GM12878 (cell line): ENCODE measurements around the gene ABCA7. TPM values are rescaled to one million over a fixed set of nuclear protein-coding genes. Genes with fewer than 3 reads are reported as not detected.

Source experiments
- ATAC-seq: fragments of 200-7000 bp; cut with Tn5 transposase; 3 replicates; pipeline ENCODE4 v1.9.1; 2020; ENCODE audit warnings: mild to moderate bottlenecking, moderate library complexity
- BruUV-seq: library from RNA; stranded (reverse); fragments of 400-500 nt; replicated peaks from 2 replicates; lab custom pipeline; 2021; lab: Mats Ljungman, UMichigan
- CTCF ChIA-PET: fragments of 300-600 bp; sonication (Branson Sonifier 250); formaldehyde crosslinking; extraction: SDS; loops from one replicate; lab custom pipeline; 2021; ENCODE audit warnings: inconsistent platforms; lab: Yijun Ruan, JAX
- POLR2A ChIA-PET: fragments of 350-600 bp; formaldehyde crosslinking; extraction: SDS; loops from one replicate; lab custom pipeline; 2021; ENCODE audit warnings: inconsistent platforms; lab: Charles Lee
- RAD21 ChIA-PET: fragments of 300-600 bp; sonication (Branson Sonifier 250); formaldehyde crosslinking; loops from one replicate; lab custom pipeline; 2023; ENCODE audit warnings: antibody characterized with exemption; ENCODE audit not compliant: unreplicated experiment; lab: Charles Lee
- SMC1A ChIA-PET: fragments of 300-600 bp; sonication (Branson Sonifier 250); formaldehyde crosslinking; loops from one replicate; lab custom pipeline; 2023; ENCODE audit not compliant: unreplicated experiment, uncharacterized antibody; lab: Charles Lee
- DNase-seq: peaks from one replicate; pipeline ENCODE4 v3.0.0-alpha.2; 2011; ENCODE audit warnings: low read depth, low spot score
- FAIRE-seq: peaks from 3 replicates; lab custom pipeline; 2011; peaks lifted over from hg19 to GRCh38; lab: Jason Lieb, UNC
- H2AFZ ChIP-seq: 2 replicates; pipeline ENCODE4 v1.6.0; 2011; ENCODE audit warnings: low read depth, low read length, control low read depth; ENCODE audit not compliant: control insufficient read depth
- H3K27ac ChIP-seq: 2 replicates; pipeline ENCODE4 v1.5.1; 2011; ENCODE audit warnings: control low read depth; ENCODE audit not compliant: control insufficient read depth, insufficient read depth
- H3K27me3 ChIP-seq, 2 experiments: replicated peaks in 1 of 2; 2 replicates each; pipeline versions ENCODE4 v1.6.0 to v1.6.1; 2011; ENCODE audit warnings: low read length in 1 of 2; ENCODE audit not compliant: control insufficient read depth in 2 of 2, insufficient read depth in 2 of 2
- H3K36me3 ChIP-seq, 2 experiments: 2 replicates each; pipeline ENCODE4 v1.5.1; 2011; ENCODE audit warnings: low read length in 1 of 2; ENCODE audit not compliant: control insufficient read depth in 2 of 2, insufficient read depth in 2 of 2
- H3K4me1 ChIP-seq: 2 replicates; pipeline ENCODE4 v1.6.1; 2011; ENCODE audit warnings: mild to moderate bottlenecking, low read length, moderate library complexity, mixed read lengths; ENCODE audit not compliant: control insufficient read depth, insufficient read depth
- H3K4me2 ChIP-seq: 2 replicates; pipeline ENCODE4 v1.6.0; 2011; ENCODE audit warnings: control low read depth; ENCODE audit not compliant: control insufficient read depth, insufficient read depth
- H3K4me3 ChIP-seq: fragments of 200-600 bp; sonication (generic); 2 replicates; pipeline ENCODE4 v1.5.1; 2016
- H3K79me2 ChIP-seq: 2 replicates; pipeline ENCODE4 v1.6.0; 2011; ENCODE audit warnings: low read length; ENCODE audit not compliant: control insufficient read depth, insufficient read depth
- H3K9ac ChIP-seq: 2 replicates; pipeline ENCODE4 v1.8.0; 2011; ENCODE audit warnings: low read length, control low read depth, mixed read lengths; ENCODE audit not compliant: control insufficient read depth, insufficient read depth
- H3K9me3 ChIP-seq: replicated peaks from 3 replicates; pipeline ENCODE4 v1.5.1; 2011; ENCODE audit warnings: mild to moderate bottlenecking, low read length; ENCODE audit not compliant: control insufficient read depth, insufficient read depth
- H4K20me1 ChIP-seq: 2 replicates; pipeline ENCODE4 v1.6.0; 2011; ENCODE audit not compliant: control insufficient read depth, insufficient read depth
- ATF3 ChIP-seq: IDR thresholded peaks from 2 replicates; pipeline ENCODE4 v1.6.1; 2011; ENCODE audit warnings: low read depth, mild to moderate bottlenecking, low read length, moderate library complexity, borderline replicate concordance; ENCODE audit errors: extremely low read depth
- FOXM1 ChIP-seq: IDR thresholded peaks from 2 replicates; pipeline ENCODE4 v1.6.1; 2012; ENCODE audit warnings: low read depth, mild to moderate bottlenecking, inconsistent platforms, low read length, moderate library complexity
- IKZF1 ChIP-seq: fragments of 450-650 bp; conservative IDR thresholded peaks from 2 replicates; pipeline ENCODE4 v1.6.1; 2017; ENCODE audit warnings: antibody characterized with exemption, mild to moderate bottlenecking
- IKZF2 ChIP-seq, 2 experiments: fragments of 450-650 bp; IDR thresholded peaks; 2 replicates each; pipeline ENCODE4 v1.6.1; 2017; ENCODE audit warnings: mild to moderate bottlenecking in 2 of 2, moderate library complexity in 2 of 2
- KLF5 ChIP-seq: fragments of 450-650 bp; IDR thresholded peaks from 2 replicates; pipeline ENCODE4 v1.6.1; 2014; ENCODE audit warnings: mild to moderate bottlenecking; ENCODE audit not compliant: partially characterized antibody
- MTA2 ChIP-seq: fragments of 450-650 bp; IDR thresholded peaks from 2 replicates; pipeline ENCODE4 v1.6.1; 2016; ENCODE audit warnings: low read depth, mild to moderate bottlenecking, moderate library complexity
- NR2F1 ChIP-seq: fragments of 450-650 bp; conservative IDR thresholded peaks from 2 replicates; pipeline ENCODE4 v1.6.1; 2017; ENCODE audit warnings: mild to moderate bottlenecking
- POLR2A ChIP-seq: IDR thresholded peaks from 2 replicates; pipeline ENCODE4 v1.6.1; 2011; ENCODE audit warnings: low read depth, mild to moderate bottlenecking, low read length
- PRDM15 ChIP-seq: fragments of 450-650 bp; formaldehyde crosslinking; IDR thresholded peaks from 2 replicates; pipeline ENCODE4 v1.4.0; 2020; ENCODE audit warnings: mild to moderate bottlenecking, moderate library complexity
- RB1 ChIP-seq: fragments of 450-650 bp; formaldehyde crosslinking; IDR thresholded peaks from 2 replicates; pipeline ENCODE4 v1.6.1; 2017; ENCODE audit warnings: mild to moderate bottlenecking, borderline replicate concordance
- YY1 ChIP-seq: IDR thresholded peaks from 2 replicates; pipeline ENCODE4 v1.6.1; 2011; ENCODE audit warnings: low read depth, mild to moderate bottlenecking, low read length
- WGBS: methylation state at CpG from one replicate; pipeline ENCODE4 v1.1.6; 2016; ENCODE audit warnings: low lambda C conversion rate; ENCODE audit not compliant: insufficient replicate concordance, insufficient coverage; ENCODE audit errors: missing lambda C conversion rate; 5-methylcytosine and 5-hydroxymethylcytosine counted together
- in situ Hi-C: fragments of 300-500 bp; cut with MboI; formaldehyde crosslinking; loops from 9 replicates; pipeline ENCODE4 v1.14.3; 2018; ENCODE audit warnings: mixed read lengths
- intact Hi-C: fragments of 100-400 bp; cut with micrococcal nuclease; formaldehyde crosslinking; loops from one replicate; pipeline ENCODE4 v1.14.2; 2022; ENCODE audit not compliant: unreplicated experiment
- polyA plus RNA-seq, 11 experiments: library from polyadenylated mRNA; depleted of rRNA in 4 of 11; unstranded in 6 of 11; stranded (reverse) in 5 of 11; fragments of >200 nt; fragmentation: Nextera tagmentation in 4 of 11; fragmentation: Illumina TruSeq in 1 of 11; extraction: Ambion mirVana in 4 of 11; extraction: Trizol in 1 of 11; gene quantifications; 1 replicate in 1 of 11; 2 replicates in 10 of 11; pipeline versions ENCODE4 v1.2.1 to v1.2.3, GENCODE V29; 2011 to 2016; ENCODE audit warnings: inconsistent platforms in 2 of 11, missing spikeins in 2 of 11, low read depth in 1 of 11
- total RNA-seq, 4 experiments: library from RNA; depleted of rRNA in 3 of 4; stranded (reverse); fragments of >200 nt in 3 of 4; fragmentation: Illumina TruSeq in 1 of 4; extraction: Trizol in 1 of 4; gene quantifications; 2 replicates each; pipeline versions ENCODE4 v1.2.1 to v1.2.3, GENCODE V29; 2013 to 2021
- TF ChIP-seq, protein P1 (sequence below): IDR thresholded peaks from 2 replicates; pipeline ENCODE4 v1.6.1; 2012; ENCODE audit warnings: low read depth, low read length, improper control_type of control experiment

Gene ABCA7
- total and polyA plus RNA-seq, 10 of the 15 experiments (the other 5 are each of a cell fraction or from before 2014, with no cell fraction given): 1.0 to 49.5 (median 14.8) TPM

DNA sequence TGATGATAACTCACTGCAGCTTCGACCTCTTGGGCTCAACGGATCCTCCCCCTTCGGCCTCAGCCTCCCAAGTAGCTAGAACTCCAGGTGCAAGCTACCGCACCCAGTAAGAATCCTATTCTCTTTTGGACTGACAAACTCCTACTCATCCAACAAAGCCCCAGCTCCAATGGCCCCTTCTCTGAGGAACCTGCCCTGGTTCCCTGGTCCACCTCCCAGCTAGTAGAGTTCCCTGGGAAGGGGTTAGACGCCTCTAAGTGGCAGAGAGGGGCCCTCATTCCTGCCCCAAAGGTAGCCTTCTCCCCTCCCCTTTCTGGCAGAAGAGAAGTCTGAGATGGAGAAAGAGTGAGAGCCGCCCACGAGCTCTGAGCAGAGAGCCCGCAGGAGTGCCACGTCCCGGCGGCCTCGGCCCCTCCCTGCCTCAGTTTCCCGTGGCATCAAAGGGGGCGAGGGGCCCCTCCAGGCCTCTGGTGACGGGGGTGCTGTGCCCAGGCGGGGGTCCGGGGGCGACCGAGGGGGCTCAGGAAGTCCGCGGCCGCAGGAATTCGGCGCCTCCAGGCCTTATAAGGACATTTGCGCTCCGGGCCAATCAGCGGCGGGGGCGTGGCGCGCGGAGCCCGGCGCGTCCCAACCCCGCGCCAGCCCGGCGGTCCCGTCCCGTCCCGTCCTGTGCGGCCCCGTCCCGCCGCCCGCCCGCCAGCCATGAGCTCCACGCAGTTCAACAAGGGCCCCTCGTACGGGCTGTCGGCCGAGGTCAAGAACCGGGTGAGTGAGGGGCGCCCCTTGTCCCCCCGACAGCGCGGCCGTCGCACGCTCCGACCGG, 13.7 kb upstream of the ABCA7 start, which contains the start of gene CNN2 (continued):
- TF ChIP-seq, protein P1, sequence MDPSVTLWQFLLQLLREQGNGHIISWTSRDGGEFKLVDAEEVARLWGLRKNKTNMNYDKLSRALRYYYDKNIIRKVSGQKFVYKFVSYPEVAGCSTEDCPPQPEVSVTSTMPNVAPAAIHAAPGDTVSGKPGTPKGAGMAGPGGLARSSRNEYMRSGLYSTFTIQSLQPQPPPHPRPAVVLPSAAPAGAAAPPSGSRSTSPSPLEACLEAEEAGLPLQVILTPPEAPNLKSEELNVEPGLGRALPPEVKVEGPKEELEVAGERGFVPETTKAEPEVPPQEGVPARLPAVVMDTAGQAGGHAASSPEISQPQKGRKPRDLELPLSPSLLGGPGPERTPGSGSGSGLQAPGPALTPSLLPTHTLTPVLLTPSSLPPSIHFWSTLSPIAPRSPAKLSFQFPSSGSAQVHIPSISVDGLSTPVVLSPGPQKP: no peak; the same call in 1 of the 2 replicates
- peak; percentile 89 for TF ChIP-seq POLR2A

DNA sequence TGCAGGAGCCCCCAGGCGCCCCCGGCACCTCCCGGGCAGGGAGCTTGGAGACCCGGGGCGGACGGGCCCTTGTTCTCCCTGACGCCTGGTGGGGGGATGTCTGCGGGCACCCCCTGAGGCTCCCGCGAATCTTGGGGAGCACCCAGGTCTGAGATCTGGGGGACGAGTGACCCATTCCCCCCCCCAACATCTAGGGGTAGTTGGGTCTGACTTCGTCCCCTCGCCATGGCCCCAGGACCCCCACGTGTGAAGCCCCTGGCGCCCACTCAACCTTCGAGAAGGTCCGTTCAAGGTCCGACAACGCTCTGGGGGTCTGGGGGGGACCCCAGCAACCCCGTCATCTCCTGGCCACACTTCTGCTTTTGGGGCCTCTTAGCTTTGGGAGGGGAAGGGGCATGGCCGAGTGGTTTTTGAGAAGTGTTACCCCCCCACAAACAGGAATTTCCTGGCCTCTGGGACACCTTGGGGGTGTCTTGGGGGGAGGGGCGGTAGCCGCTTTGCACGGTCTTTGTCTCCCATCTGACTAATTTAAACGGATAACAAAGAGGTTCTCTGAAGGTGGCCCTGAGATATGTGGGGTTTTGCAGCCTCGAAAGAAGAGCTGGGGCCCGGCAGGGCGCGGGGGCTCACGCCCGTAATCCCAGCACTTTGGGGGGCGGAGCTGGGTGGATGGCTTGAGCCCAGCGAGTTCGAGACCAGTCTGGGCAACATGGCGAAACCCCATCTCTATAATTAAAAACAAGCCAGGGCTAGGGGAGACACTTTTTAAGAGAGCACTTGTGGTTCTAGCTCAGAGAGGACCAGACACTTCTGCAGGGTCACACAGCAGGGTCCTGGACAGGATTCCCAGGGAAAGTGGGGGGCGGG, 12.9 kb upstream of the ABCA7 start:
- 0 out of 2 replicates have a peak, but pooled peaks cover 4% of the 10 kb centered on the region for H4K20me1 ChIP-seq
- FAIRE-seq (peak; percentile 23), ATAC-seq (peak; percentile 31), DNase-seq (no peak)
- in situ Hi-C loops (no loop called here), intact Hi-C loops (no loop called here)
- RAD21 ChIA-PET: interaction anchor here (0.5 to 4.9 kb wide), 6 partner anchors 11 to 174 kb away, joined by 3 to 39 read pairs (median 4); partner anchors contain the start of genes ABCA7 and ARHGAP45
- H2AFZ ChIP-seq: peak overlapping the region; percentile 86
- H3K27ac ChIP-seq: peak overlapping the region; percentile 92
- SMC1A ChIA-PET: interaction anchor here (0.6 to 2.9 kb wide), 7 partner anchors 8 to 76 kb away, joined by 3 to 22 read pairs (median 4); partner anchors contain the start of genes ABCA7 and ARHGAP45
- peak overlapping the region; percentile 95; the same call in 1 of the 2 replicates for H3K4me2 ChIP-seq
- peak overlapping the region; percentile 90 for H3K9ac ChIP-seq
- CTCF ChIA-PET: interaction anchor here (0.6 to 2.3 kb wide), 6 partner anchors 10 to 212 kb away, joined by 3 to 11 read pairs (median 4); no protein-coding TSS in a partner anchor
- peaks cover 3 to 6% of the 10 kb centered on the region in 2 experiments for H3K36me3 ChIP-seq
- peak overlapping the region; percentile 90 for H3K4me3 ChIP-seq
- H3K27me3 ChIP-seq: no peaks in the 10 kb centered on the region
- TSS peak; percentile 90 for BruUV-seq
- POLR2A ChIA-PET: interaction anchor here (0.5 to 4.7 kb wide), 18 partner anchors 10 to 240 kb away, joined by 3 to 83 read pairs (median 5); partner anchors contain the start of genes ABCA7, ARHGAP45 and GPX4
- H3K79me2 ChIP-seq: peaks cover 48% of the 10 kb centered on the region
- H3K9me3 ChIP-seq: no peaks in the 10 kb centered on the region
- H3K4me1 ChIP-seq: peaks cover 6% of the 10 kb centered on the region
- 2% methylated on average over 33 of the region's 36 CpGs for WGBS
- TF ChIP-seq RB1 (no peak), IKZF2 (IDR thresholded peaks at IDR 0.05) (no peak), FOXM1 (peak; percentile 42; the same call in 1 of the 2 replicates), YY1 (peak; percentile 34; the same call in 1 of the 2 replicates), NR2F1 (no peak; the same call in 1 of the 2 replicates), IKZF1 (0 out of 2 replicates have a peak, but pooled peaks have one; percentile 5), ATF3 (no peak), PRDM15 (CRISPR knock-in tag) (no peak), MTA2 (peak; percentile 13; the same call in 1 of the 2 replicates), KLF5 (no peak)
